Right ventricle myocardium inferior (tissue), 1 donor: Measurements from ENCODE around the gene CCR6. TPM values are rescaled to one million over a fixed set of nuclear protein-coding genes. Genes with fewer than 3 reads are reported as not detected.

Source experiments
- ATAC-seq: fragments of 200-7000 bp; cut with Tn5 transposase; one replicate; pipeline ENCODE4 v1.9.1; 2020; ENCODE audit warnings: mild to moderate bottlenecking, moderate library complexity
- DNase-seq: peaks from one replicate; pipeline ENCODE4 v3.0.0; 2021; ENCODE audit errors: missing footprints
- intact Hi-C: fragments of 100-400 bp; cut with DNase I; formaldehyde crosslinking; loops from one replicate; pipeline ENCODE4 v1.11.0; 2022
- total RNA-seq: library from RNA; stranded (reverse); fragmentation: NEBNext Ultra II Directional; extraction: Animal tissue kit (Norgen Biotek cat#: 25700); gene quantifications from one replicate; pipeline ENCODE4 v1.2.1, GENCODE V29; 2021
- donor health status: DM: no; HTN: yes; CAD: no; lungs with severe emphysema.

CCR6 gene
- total RNA-seq, 1 donor from 2014 or later, result not detected

GRCh38 chr6:167134448-167135328, 11.8 kb downstream of the CCR6 start:
- DNase-seq, result no peak

DNA sequence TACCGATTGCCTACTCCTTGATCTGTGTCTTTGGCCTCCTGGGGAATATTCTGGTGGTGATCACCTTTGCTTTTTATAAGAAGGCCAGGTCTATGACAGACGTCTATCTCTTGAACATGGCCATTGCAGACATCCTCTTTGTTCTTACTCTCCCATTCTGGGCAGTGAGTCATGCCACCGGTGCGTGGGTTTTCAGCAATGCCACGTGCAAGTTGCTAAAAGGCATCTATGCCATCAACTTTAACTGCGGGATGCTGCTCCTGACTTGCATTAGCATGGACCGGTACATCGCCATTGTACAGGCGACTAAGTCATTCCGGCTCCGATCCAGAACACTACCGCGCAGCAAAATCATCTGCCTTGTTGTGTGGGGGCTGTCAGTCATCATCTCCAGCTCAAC, 13.5 kb downstream of the CCR6 start:
- no peak for DNase-seq

More at GRCh38 chr6:167134448-167135328, 11.8 kb downstream of the CCR6 start:
- intact Hi-C loops, result no loop called here
- no peak for ATAC-seq

DNA sequence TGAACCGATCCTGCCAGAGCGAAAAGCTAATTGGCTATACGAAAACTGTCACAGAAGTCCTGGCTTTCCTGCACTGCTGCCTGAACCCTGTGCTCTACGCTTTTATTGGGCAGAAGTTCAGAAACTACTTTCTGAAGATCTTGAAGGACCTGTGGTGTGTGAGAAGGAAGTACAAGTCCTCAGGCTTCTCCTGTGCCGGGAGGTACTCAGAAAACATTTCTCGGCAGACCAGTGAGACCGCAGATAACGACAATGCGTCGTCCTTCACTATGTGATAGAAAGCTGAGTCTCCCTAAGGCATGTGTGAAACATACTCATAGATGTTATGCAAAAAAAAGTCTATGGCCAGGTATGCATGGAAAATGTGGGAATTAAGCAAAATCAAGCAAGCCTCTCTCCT, 14.2 kb downstream of the CCR6 start:
- ATAC-seq, result no peak
- intact Hi-C loops, result no loop called here

More for the DNA sequence above, 13.5 kb downstream of the CCR6 start:
- no peak for ATAC-seq
- intact Hi-C loops, result no loop called here

DNA sequence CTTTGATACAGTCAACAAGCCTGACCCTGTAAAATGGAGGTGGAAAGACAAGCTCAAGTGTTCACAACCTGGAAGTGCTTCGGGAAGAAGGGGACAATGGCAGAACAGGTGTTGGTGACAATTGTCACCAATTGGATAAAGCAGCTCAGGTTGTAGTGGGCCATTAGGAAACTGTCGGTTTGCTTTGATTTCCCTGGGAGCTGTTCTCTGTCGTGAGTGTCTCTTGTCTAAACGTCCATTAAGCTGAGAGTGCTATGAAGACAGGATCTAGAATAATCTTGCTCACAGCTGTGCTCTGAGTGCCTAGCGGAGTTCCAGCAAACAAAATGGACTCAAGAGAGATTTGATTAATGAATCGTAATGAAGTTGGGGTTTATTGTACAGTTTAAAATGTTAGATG, 15.0 kb downstream of the CCR6 start:
- DNase-seq, result no peak
- ATAC-seq, result no peak
- intact Hi-C loops, result no loop called here

More for the DNA sequence above, 14.2 kb downstream of the CCR6 start:
- DNase-seq, result no peak

DNA sequence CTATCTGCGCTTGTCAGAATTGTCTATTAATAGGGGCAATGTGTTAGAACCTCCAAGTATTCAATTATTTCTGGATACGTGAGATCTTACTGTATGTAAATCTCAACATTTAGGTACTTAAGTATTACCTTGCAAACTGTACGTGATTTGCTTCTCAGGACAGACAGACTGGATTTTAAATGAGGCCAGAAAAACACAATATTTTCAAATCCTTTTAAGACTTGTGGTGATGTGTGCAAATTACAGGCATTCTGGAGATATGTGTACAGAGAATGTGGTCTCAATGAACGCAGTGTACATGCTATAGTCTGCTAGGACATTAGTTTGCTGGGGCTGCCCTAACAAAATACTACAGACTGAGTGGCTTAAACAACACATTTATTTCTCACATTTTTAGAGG, 16.9 kb downstream of the CCR6 start:
- DNase-seq, result no peak
- intact Hi-C loops, result no loop called here
- ATAC-seq, result no peak

GRCh38 chr6:167140589-167141474, 17.9 kb downstream of the CCR6 start:
- ATAC-seq, result no peak
- intact Hi-C loops, result no loop called here
- no peak for DNase-seq

DNA sequence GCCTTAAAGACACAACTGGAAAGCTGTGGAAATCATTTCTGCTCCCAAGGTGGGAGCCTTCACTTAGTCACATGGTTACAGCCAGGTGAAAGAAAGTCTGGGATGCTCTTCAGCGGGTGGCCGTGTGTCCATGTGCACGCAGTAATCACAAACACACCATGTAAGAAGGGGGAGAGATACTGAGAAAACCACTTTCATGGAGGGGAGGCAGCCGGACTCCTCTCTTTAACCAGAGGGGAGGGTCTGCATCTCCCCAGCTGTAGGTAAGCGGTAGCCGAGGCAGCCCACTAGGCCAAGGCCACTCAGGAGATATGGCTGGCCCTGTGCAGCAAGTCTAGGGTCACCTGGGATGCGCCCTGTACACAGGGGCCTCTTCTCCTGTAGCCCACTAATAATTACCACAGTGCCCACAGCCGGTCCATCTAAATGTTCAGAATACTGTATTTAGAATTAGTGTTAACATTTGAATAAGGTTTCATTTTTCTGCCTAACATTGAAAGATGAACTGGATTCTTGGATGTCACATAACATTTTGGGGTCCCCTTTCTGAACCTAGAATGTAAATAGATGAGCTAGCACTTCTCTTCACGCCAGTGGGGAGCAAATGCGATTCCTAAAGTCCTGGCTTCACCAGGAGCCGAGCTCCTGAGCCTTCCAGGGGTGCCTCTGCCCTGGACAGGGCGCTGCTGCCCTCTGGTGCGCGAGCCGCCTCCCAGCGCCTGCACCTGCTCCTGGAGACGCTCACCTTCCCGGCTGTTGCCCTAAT, 19.0 kb downstream of the CCR6 start:
- DNase-seq (peak; percentile 75), ATAC-seq (peak; percentile 74)
- intact Hi-C loops, result loop anchor here (2.0 kb wide), 1 partner anchor 141 kb away; no protein-coding TSS in a partner anchor

DNA sequence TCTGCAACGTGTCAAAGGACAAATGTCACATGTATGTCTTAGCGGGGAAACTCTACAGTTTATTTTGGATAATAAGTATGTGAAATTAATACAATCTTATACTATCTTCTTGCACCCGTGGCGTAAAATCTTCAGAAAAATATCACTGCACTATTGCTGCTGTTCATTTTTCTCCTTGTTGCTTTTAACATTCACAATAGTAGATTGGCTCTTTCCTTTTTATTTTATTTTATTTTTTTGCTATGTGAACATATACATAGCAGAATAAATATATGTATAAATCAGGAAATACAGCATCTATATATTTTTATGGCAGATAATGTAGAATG, 19.5 kb downstream of the CCR6 start:
- ATAC-seq (no peak), DNase-seq (no peak)
- intact Hi-C loops, result loop anchor here (2.0 kb wide), 1 partner anchor 142 kb away; no protein-coding TSS in a partner anchor

GRCh38 chr6:167143041-167143440, 20.1 kb downstream of the CCR6 start:
- intact Hi-C loops, result loop anchor here (2.0 kb wide), 1 partner anchor 142 kb away; no protein-coding TSS in a partner anchor
- DNase-seq (no peak), ATAC-seq (no peak)

DNA sequence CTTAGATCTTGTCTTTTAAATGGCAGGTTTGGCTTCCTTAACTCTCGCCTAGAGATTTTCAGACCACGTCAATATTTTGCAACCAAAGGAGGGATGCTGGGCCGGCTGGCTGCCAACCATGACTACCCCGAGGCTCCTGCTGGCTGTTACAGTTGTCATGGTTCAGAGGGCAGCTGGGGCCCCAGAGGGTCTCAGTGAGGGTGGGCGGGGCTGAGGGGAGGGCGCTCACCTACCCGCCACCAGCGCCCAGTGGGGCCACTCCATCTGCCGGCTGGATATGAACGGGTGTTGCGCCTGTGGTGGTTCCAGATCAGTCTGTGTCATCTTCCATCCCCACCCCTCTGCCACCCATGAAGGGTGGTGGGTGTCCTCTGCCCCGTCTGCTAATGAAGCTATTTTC, 22.6 kb downstream of the CCR6 start:
- ATAC-seq (no peak), DNase-seq (no peak)
- intact Hi-C loops, result no loop called here

DNA sequence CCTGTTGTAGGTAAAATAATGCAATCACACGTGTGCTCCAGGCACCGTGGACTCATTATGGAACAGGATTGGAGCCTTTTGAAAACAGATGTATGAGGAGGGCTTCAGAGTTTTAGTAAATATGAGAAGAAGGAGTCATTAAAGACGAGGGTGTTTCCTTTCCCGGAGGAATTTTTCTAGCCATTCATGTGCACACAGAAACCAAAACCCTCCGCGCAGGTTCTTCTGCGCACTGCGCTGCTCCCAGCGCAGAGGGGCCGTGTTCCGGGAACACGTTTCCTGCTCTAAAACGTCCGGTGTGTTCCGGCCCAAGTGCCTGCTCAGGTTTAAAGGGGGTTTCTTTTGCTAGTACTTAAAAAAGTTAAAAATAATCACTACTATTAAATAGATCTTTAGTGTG, 23.2 kb downstream of the CCR6 start:
- intact Hi-C loops, result no loop called here
- ATAC-seq (no peak), DNase-seq (no peak)

- DNase-seq, result no peak
- intact Hi-C loops, result no loop called here
- ATAC-seq, result no peak
Measured at GRCh38 chr6:167146977-167147376, 24.1 kb downstream of the CCR6 start.

DNA sequence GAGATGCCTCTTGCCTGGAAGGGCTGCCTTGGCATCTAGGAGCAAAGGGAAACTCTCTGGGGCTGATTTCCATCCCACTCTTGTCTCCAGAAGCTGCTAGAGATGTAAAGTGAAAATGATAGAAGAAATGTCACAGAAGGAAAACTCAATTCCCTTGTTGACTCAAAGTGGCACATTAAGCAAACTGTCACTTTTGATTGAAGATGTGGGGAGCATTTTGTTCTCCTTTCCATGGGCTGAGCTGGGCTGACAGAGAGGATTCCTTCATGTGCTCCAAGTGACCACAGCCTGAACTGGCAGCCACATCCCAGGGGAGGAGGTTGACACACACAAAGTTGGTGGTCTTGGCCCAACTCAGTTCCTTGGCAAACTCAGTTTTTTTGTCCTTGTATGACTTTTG, 25.1 kb downstream of the CCR6 start:
- no peak for ATAC-seq
- intact Hi-C loops, result no loop called here
- DNase-seq, result no peak

DNA sequence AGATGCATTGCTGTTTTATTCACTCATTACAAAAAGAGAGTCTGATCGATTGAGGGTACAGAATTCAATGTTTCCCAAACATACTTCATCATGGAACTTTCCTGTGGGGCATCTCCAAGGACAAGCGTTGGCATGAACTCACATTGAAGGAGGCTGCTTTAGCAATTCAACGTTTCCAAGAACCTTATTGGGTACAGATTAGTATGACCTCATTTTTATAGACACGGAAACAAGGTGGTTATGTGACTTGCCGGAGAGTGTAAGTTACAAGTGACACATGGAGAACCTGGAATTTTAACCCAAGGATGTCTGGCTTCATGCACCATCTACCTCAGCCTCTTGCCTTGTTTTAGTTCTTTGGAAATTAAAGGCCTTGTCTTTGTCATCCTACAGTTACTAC, 26.1 kb downstream of the CCR6 start:
- DNase-seq, result no peak
- intact Hi-C loops, result no loop called here
- no peak for ATAC-seq

- intact Hi-C loops, result no loop called here
- ATAC-seq, result no peak
Measured at GRCh38 chr6:167150941-167151549, 28.1 kb downstream of the CCR6 start.

GRCh38 chr6:167151648-167152047, 28.8 kb downstream of the CCR6 start:
- ATAC-seq (no peak), DNase-seq (no peak)

More at GRCh38 chr6:167150941-167151549, 28.1 kb downstream of the CCR6 start:
- DNase-seq, result no peak

GRCh38 chr6:167152862-167153261, 30.0 kb downstream of the CCR6 start:
- intact Hi-C loops, result no loop called here
- DNase-seq (no peak), ATAC-seq (no peak)

More at GRCh38 chr6:167151648-167152047, 28.8 kb downstream of the CCR6 start:
- intact Hi-C loops, result no loop called here

- no peak for ATAC-seq
- DNase-seq, result no peak
- intact Hi-C loops, result no loop called here
Measured at GRCh38 chr6:167153521-167153959, 30.6 kb downstream of the CCR6 start.
